HepG2 (cell line): ENCODE measurements around the gene EGFL8. TPM values are rescaled to one million over a fixed set of nuclear protein-coding genes. Genes with fewer than 3 reads are reported as not detected.

Experiments used
- ATF6 ChIP-seq: sonication (generic); formaldehyde crosslinking; conservative IDR thresholded peaks from 2 replicates; pipeline ENCODE4 v1.4.0; 2020; ENCODE audit warnings: missing genetic modification reagents
- BORCS8-MEF2B ChIP-seq: sonication (generic); formaldehyde crosslinking; IDR thresholded peaks from 2 replicates; pipeline ENCODE4 v1.8.0; 2022; ENCODE audit warnings: mild to moderate bottlenecking, missing genetic modification reagents
- CBX5 ChIP-seq: sonication (generic); formaldehyde crosslinking; IDR thresholded peaks from 2 replicates; pipeline ENCODE4 v1.4.0; 2020; ENCODE audit warnings: missing genetic modification reagents, borderline replicate concordance
- FOXO1 ChIP-seq: sonication (generic); formaldehyde crosslinking; IDR thresholded peaks from 2 replicates; pipeline ENCODE4 v1.4.0; 2020; ENCODE audit warnings: missing genetic modification reagents
- JARID2 ChIP-seq: sonication (generic); formaldehyde crosslinking; IDR thresholded peaks from 2 replicates; pipeline ENCODE4 v1.8.1; 2023; ENCODE audit warnings: missing genetic modification reagents, inconsistent platforms; ENCODE audit not compliant: insufficient replicate concordance
- MTA1 ChIP-seq: sonication (generic); formaldehyde crosslinking; IDR thresholded peaks from 2 replicates; pipeline ENCODE4 v1.4.0; 2020; ENCODE audit warnings: missing genetic modification reagents, mild to moderate bottlenecking, borderline replicate concordance
- PHB2 ChIP-seq: fragments of 450-650 bp; IDR thresholded peaks from 2 replicates; pipeline ENCODE4 v1.6.1; 2018; ENCODE audit not compliant: partially characterized antibody
- POGK ChIP-seq: sonication (generic); formaldehyde crosslinking; conservative IDR thresholded peaks from 2 replicates; pipeline ENCODE4 v1.8.0; 2022; ENCODE audit warnings: mild to moderate bottlenecking, moderate library complexity, missing genetic modification reagents
- RERE ChIP-seq: IDR thresholded peaks from 2 replicates; pipeline ENCODE4 v1.6.1; 2016; ENCODE audit warnings: low read depth, missing genetic modification reagents, missing compliant biosample characterization
- SMYD3 ChIP-seq: sonication (generic); formaldehyde crosslinking; IDR thresholded peaks from 2 replicates; pipeline ENCODE4 v1.8.1; 2023; ENCODE audit warnings: mild to moderate bottlenecking, missing genetic modification reagents
- SNAI1 ChIP-seq: sonication (generic); formaldehyde crosslinking; IDR thresholded peaks from 2 replicates; pipeline ENCODE4 v1.5.0; 2020; ENCODE audit warnings: mild to moderate bottlenecking, missing genetic modification reagents, borderline replicate concordance
- SP5 ChIP-seq: IDR thresholded peaks from 2 replicates; pipeline ENCODE4 v1.6.1; 2016; ENCODE audit warnings: low read depth, borderline replicate concordance
- TCF7L2 ChIP-seq: IDR thresholded peaks from 2 replicates; pipeline ENCODE4 v1.6.1; 2011; ENCODE audit warnings: mild to moderate bottlenecking, low read depth, low read length, moderate library complexity
- ZNF24 ChIP-seq: fragments of 450-650 bp; IDR thresholded peaks from 2 replicates; pipeline ENCODE4 v1.6.1; 2017; ENCODE audit warnings: antibody characterized with exemption, mild to moderate bottlenecking
- ZNF276 ChIP-seq: sonication (generic); formaldehyde crosslinking; IDR thresholded peaks from 2 replicates; pipeline ENCODE4 v1.4.0; 2020; ENCODE audit warnings: mild to moderate bottlenecking, low read depth, missing genetic modification reagents
- ZNF580 ChIP-seq: IDR thresholded peaks from 2 replicates; pipeline ENCODE4 v1.6.1; 2016; ENCODE audit warnings: low read depth, borderline replicate concordance
- ZNF761 ChIP-seq: sonication (generic); formaldehyde crosslinking; conservative IDR thresholded peaks from 2 replicates; pipeline ENCODE4 v1.4.0; 2020; ENCODE audit warnings: mild to moderate bottlenecking, missing genetic modification reagents
- polyA plus RNA-seq, 8 experiments: library from polyadenylated mRNA; depleted of rRNA in 3 of 8; stranded (reverse) in 7 of 8; unstranded in 1 of 8; fragments of >200 nt; fragmentation: Illumina TruSeq in 4 of 8; extraction: Trizol in 4 of 8; gene quantifications; 2 replicates each; pipeline versions ENCODE4 v1.2.1 to v1.2.3, GENCODE V29; 2011 to 2016; ENCODE audit warnings: low read depth in 4 of 8, missing spikeins in 1 of 8, mixed read lengths in 1 of 8; ENCODE audit not compliant: insufficient read depth in 1 of 8
- total RNA-seq, 5 experiments: library from RNA; depleted of rRNA; stranded (reverse); fragments of >200 nt; fragmentation: Illumina TruSeq; extraction: Trizol; gene quantifications; 2 replicates each; pipeline ENCODE4 v1.2.3, GENCODE V29; 2016; ENCODE audit warnings: low read depth in 1 of 5

EGFL8 gene
- total and polyA plus RNA-seq, 2 of the 13 experiments (the other 11 are each of a cell fraction or from before 2014, with no cell fraction given): 10.0 to 11.5 TPM

GRCh38 chr6:32190054-32190851 lies 25.9 kb downstream of the EGFL8 start, which contains the start of gene PBX2 (continued):
- TF ChIP-seq POGK (CRISPR knock-in tag): no peak
- TF ChIP-seq SMYD3 (CRISPR knock-in tag): 0 out of 2 replicates have a peak, but pooled peaks have one; percentile 36
- no peak for TF ChIP-seq ATF6 (CRISPR knock-in tag)
- no peak for TF ChIP-seq TCF7L2
- TF ChIP-seq RERE: no peak
- TF ChIP-seq ZNF276 (CRISPR knock-in tag): 0 out of 2 replicates have a peak, but pooled peaks have one; percentile 61
- TF ChIP-seq FOXO1 (CRISPR knock-in tag): peak; percentile 43; the same call in 1 of the 2 replicates
- peak; percentile 53; the same call in 1 of the 2 replicates for TF ChIP-seq ZNF580 (CRISPR knock-in tag)
- peak; percentile 96 for TF ChIP-seq SP5
- no peak for TF ChIP-seq CBX5 (CRISPR knock-in tag)
- TF ChIP-seq ZNF24: no peak
- peak; percentile 59; the same call in 1 of the 2 replicates for TF ChIP-seq SNAI1
- 0 out of 2 replicates have a peak, but pooled peaks have one; percentile 11 for TF ChIP-seq BORCS8-MEF2B (CRISPR knock-in tag)
- 0 out of 2 replicates have a peak, but pooled peaks have one; percentile 47 for TF ChIP-seq ZNF761 (CRISPR knock-in tag)
- TF ChIP-seq MTA1: peak; percentile 45; the same call in 1 of the 2 replicates
- no peak for TF ChIP-seq PHB2
- peak; percentile 61 for TF ChIP-seq JARID2 (CRISPR knock-in tag)
